Choroid plexus epithelial cell (primary cell): ENCODE results near the gene TAX1BP3.

Experiments used
- DNase-seq: peaks from one replicate; pipeline ENCODE4 v3.0.0-alpha.2; 2010; ENCODE audit warnings: low read depth
- H3K4me3 ChIP-seq: 2 replicates; pipeline ENCODE4 v1.5.1; 2011; ENCODE audit warnings: low read depth, mild to moderate bottlenecking, control low read depth, low read length, moderate library complexity
- CTCF ChIP-seq: conservative IDR thresholded peaks from 2 replicates; pipeline ENCODE4 v1.5.1; 2011; ENCODE audit warnings: low read depth, mild to moderate bottlenecking, control low read depth, inconsistent platforms, low read length, moderate library complexity

Gene TAX1BP3

DNA sequence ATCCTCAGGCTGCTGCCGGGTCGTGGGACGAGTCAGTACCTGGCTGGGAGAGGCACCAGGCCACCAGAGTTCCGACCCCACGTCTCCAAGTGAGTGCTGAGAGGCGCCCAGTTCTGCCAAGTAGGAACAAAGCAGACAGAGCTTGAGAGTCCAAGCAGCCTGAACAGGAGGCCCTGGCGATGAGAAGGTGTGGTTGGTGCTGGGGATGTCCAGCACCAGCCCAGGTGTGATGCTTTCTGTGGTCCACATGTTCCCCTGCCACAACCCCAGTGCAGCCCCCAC, 10.8 kb downstream of the TAX1BP3 start:
- DNase-seq = no peak
- no peak for TF ChIP-seq CTCF
- no peak overlapping the region for H3K4me3 ChIP-seq

- H3K4me3 ChIP-seq = no peak overlapping the region
- TF ChIP-seq CTCF = no peak
- no peak for DNase-seq
Measured at GRCh38 chr17:3656755-3657587, 11.4 kb downstream of the TAX1BP3 start.

GRCh38 chr17:3656353-3656752, 12.0 kb downstream of the TAX1BP3 start:
- no peak for DNase-seq
- TF ChIP-seq CTCF = no peak
- no peak overlapping the region for H3K4me3 ChIP-seq

GRCh38 chr17:3655766-3656165, 12.6 kb downstream of the TAX1BP3 start:
- DNase-seq = no peak
- H3K4me3 ChIP-seq = no peak overlapping the region
- TF ChIP-seq CTCF = no peak

- H3K4me3 ChIP-seq = no peak overlapping the region
- peak; percentile 73 for TF ChIP-seq CTCF
- DNase-seq = peak; percentile 81
Measured at GRCh38 chr17:3647769-3648555, 20.4 kb downstream of the TAX1BP3 start.

GRCh38 chr17:3647251-3647650, 21.1 kb downstream of the TAX1BP3 start:
- no peak for TF ChIP-seq CTCF

More at GRCh38 chr17:3647251-3647650, 21.1 kb downstream of the TAX1BP3 start:
- H3K4me3 ChIP-seq = no peak overlapping the region
- no peak for DNase-seq
